Embryonic facial prominence (tissue), 1 donor: ENCODE results near the gene ZNF783.
"Not testable (repeated sequence)": the region's sequence is repeated elsewhere in the genome, so short reads cannot be mapped to it uniquely, and the experiment has no call there.

Experiments used
- DNase-seq: peaks from one replicate; pipeline ENCODE4 v3.0.0-alpha.2; 2016; ENCODE audit errors: extremely low spot score

The ZNF783 gene

GRCh38 chr7:149330914-149331567 is 69.0 kb downstream of the ZNF783 start:
- DNase-seq, result no peak

GRCh38 chr7:149332602-149333320 is 70.8 kb downstream of the ZNF783 start:
- DNase-seq, result not testable (repeated sequence)

DNA sequence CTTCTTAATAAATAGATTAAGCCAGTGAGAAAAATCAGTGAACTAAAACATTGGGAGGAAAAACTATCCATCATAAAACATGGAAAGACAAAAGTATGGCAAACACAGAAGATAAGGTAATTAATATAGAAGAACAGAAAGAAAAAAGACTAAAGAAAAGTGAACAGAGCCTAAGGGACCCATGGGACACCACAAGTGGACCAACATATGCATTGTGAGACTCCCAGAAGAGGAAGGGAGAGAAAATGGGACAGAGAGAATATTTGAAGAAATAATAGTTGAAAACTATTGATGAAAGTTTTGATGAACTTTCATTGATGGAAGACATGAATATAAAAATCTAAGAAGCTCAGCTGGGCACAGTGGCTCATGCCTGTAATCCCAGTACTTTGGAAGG is 71.3 kb downstream of the ZNF783 start:
- no peak for DNase-seq

- DNase-seq, result no peak
Measured at GRCh38 chr7:149334219-149334618, 72.2 kb downstream of the ZNF783 start.
